Measurements from ENCODE around the gene SPRED2. TPM values are rescaled to one million over a fixed set of nuclear protein-coding genes. Genes with fewer than 3 reads are reported as not detected.

Gene SPRED2
- total and polyA plus RNA-seq, 4 donors, result 6.7 to 7.5 (median 7.1) TPM

- no peak for DNase-seq (ENCODE audit: low spot score)
- no peaks in the 10 kb centered on the region for H3K27me3 ChIP-seq (ENCODE audit: control insufficient read depth in 4 of 4, insufficient read depth in 4 of 4, low read length in 3 of 4)
- H3K36me3 ChIP-seq (ENCODE audit: control insufficient read depth in 4 of 4, insufficient read depth in 3 of 4, low read depth in 1 of 4, low read length in 3 of 4), result no peaks in the 10 kb centered on the region
- H3K4me3 ChIP-seq (ENCODE audit: low read depth in 1 of 3, low read length in 3 of 3), result no peak overlapping the region
- peaks cover 0 to 2% (median 0%) of the 10 kb centered on the region in 4 donors for H3K4me1 ChIP-seq (ENCODE audit: control insufficient read depth in 4 of 4, insufficient read depth in 4 of 4, low read length in 3 of 4)
- 87% methylated on average over 5 of the region's 5 CpGs for WGBS
- H3K9ac ChIP-seq (ENCODE audit: low read depth in 1 of 2, low read length in 2 of 2), result no peak overlapping the region
- no peak for TF ChIP-seq RXRA (IDR thresholded peaks at IDR 0.05)
- TF ChIP-seq REST (IDR thresholded peaks at IDR 0.05), result no peak
- no peak for TF ChIP-seq YY1 (IDR thresholded peaks at IDR 0.05)
- TF ChIP-seq EGR1 (IDR thresholded peaks at IDR 0.05; ENCODE audit: low read depth in 2 of 2), result no peak
- no peak for TF ChIP-seq HNF4A (conservative IDR thresholded peaks at IDR 0.05)
- TF ChIP-seq JUND (IDR thresholded peaks at IDR 0.05), result no peak
- no peak for TF ChIP-seq MAX (IDR thresholded peaks at IDR 0.05)
- TF ChIP-seq TAF1 (conservative IDR thresholded peaks at IDR 0.05), result no peak
- TF ChIP-seq SP1 (IDR thresholded peaks at IDR 0.05), result no peak
- no peak for TF ChIP-seq HNF4G (IDR thresholded peaks at IDR 0.05)
- H3K27ac ChIP-seq (ENCODE audit: low read depth in 1 of 2, low read length in 2 of 2), result no peak overlapping the region
- H3K9me3 ChIP-seq (ENCODE audit: control insufficient read depth in 4 of 4, low read length in 3 of 4), result no peaks in the 10 kb centered on the region
These were observed 134.3 kb downstream of the SPRED2 start for GRCh38 chr2:65298089-65298488.

GRCh38 chr2:65297544-65297943, 134.9 kb downstream of the SPRED2 start:
- Histone ChIP-seq H3K4me3 (ENCODE audit: low read depth in 1 of 3, low read length in 3 of 3) (no peak overlapping the region), H3K4me1 (ENCODE audit: control insufficient read depth in 4 of 4, insufficient read depth in 4 of 4, low read length in 3 of 4) (peaks cover 0 to 2% (median 0%) of the 10 kb centered on the region in 4 donors), H3K9me3 (ENCODE audit: control insufficient read depth in 4 of 4, low read length in 3 of 4) (no peaks in the 10 kb centered on the region), H3K27ac (ENCODE audit: low read depth in 1 of 2, low read length in 2 of 2) (no peak overlapping the region), H3K9ac (ENCODE audit: low read depth in 1 of 2, low read length in 2 of 2) (no peak overlapping the region), H3K36me3 (ENCODE audit: control insufficient read depth in 4 of 4, insufficient read depth in 3 of 4, low read depth in 1 of 4, low read length in 3 of 4) (no peaks in the 10 kb centered on the region), H3K27me3 (ENCODE audit: control insufficient read depth in 4 of 4, insufficient read depth in 4 of 4, low read length in 3 of 4) (no peaks in the 10 kb centered on the region)
- TF ChIP-seq CTCF (IDR thresholded peaks at IDR 0.05; ENCODE audit: low read depth, low read length, missing input control) (no peak), RAD21 (IDR thresholded peaks at IDR 0.05) (no peak), YY1 (IDR thresholded peaks at IDR 0.05) (no peak), EGR1 (IDR thresholded peaks at IDR 0.05; ENCODE audit: low read depth in 2 of 2) (no peak), TAF1 (conservative IDR thresholded peaks at IDR 0.05) (no peak), JUND (IDR thresholded peaks at IDR 0.05) (no peak), FOXA2 (IDR thresholded peaks at IDR 0.05) (no peak), NR2F2 (IDR thresholded peaks at IDR 0.05) (no peak), HNF4A (conservative IDR thresholded peaks at IDR 0.05) (no peak), MAX (IDR thresholded peaks at IDR 0.05) (no peak), GABPA (IDR thresholded peaks at IDR 0.05 in 1 of 2, conservative IDR thresholded peaks at IDR 0.05 in 1 of 2) (no peak), ZBTB33 (IDR thresholded peaks at IDR 0.05) (no peak), SP1 (IDR thresholded peaks at IDR 0.05) (no peak), RXRA (IDR thresholded peaks at IDR 0.05) (no peak), HNF4G (IDR thresholded peaks at IDR 0.05) (no peak), ATF3 (IDR thresholded peaks at IDR 0.05) (no peak), FOXA1 (IDR thresholded peaks at IDR 0.05) (no peak), REST (IDR thresholded peaks at IDR 0.05) (no peak)
- no peak for DNase-seq (ENCODE audit: low spot score)
- 89% methylated on average over 9 of the region's 9 CpGs for WGBS
